HG03521 (cell line): ENCODE measurements around the gene NTHL1.

Source experiments
- ATAC-seq: cut with Tn5 transposase; IDR thresholded peaks from one replicate; pipeline ENCODE4 v1.9.1; 2021; ENCODE audit warnings: mild to moderate bottlenecking, moderate library complexity; ENCODE audit not compliant: unreplicated experiment

NTHL1 gene

DNA sequence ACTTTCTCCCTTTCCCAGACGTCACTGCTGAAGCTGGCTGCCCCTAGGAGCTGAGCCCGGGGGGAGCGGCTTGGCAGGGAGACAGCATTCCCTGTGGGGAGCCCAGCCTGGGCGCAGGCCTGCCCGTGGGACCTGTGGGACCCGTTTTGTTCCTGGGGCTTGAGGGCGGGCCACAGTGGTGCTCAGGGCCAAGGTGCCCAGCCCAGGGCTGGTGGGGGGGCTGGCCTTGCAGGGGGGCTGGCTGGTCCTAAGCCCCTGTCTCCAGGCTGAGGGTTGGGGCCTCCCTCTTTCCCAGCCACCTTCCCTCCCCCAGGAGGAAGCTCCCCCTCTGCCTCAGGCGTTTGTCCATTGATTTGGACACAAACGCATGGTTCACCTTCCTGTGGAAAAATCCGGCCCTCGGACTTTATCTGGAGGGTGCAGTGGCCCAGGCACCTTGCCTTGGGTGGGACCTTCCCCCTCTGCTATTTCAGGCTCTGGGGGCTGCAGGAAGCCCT lies 16.5 kb downstream of the NTHL1 start:
- no peak for ATAC-seq

DNA sequence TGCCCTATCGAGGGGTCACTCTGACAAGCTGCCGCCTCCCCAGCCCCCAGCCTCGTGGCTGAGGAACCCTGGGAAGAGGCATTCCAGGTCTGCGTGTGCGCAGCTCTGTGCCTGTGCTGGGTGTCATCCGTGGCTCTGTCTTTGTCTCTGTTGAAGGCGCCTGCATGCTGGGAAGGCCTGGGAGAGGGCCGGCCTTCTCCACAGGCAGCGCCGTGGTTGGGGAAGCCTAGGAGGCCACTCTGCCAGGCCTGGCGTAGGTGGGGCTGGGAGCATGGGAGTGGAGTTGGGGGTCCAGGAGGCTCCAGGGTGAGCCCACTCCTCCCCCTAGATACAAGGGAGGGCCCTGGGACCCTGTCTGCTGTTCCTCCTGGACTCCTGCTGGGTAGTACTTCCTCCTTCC lies 17.6 kb downstream of the NTHL1 start:
- ATAC-seq = no peak

DNA sequence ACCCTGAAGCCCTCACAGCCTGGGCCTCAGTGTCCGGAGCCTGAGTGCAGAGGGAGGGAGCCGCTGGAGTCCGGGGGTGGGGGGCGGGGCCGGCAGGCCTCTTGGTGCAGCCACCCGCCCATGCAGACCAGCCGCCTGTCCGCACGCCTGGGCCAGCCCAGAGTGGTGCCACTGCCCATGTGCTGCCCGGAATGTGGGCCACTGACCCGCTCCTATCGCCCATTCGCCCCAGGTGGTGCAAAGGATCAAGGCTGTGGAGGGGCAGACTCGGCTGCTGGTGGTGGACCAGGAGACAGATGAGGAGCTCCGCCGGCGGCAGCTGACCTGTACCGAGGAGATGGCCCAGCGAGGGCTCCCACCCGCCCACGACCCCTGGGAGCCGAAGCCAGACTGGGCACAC lies 18.3 kb downstream of the NTHL1 start:
- no peak for ATAC-seq

DNA sequence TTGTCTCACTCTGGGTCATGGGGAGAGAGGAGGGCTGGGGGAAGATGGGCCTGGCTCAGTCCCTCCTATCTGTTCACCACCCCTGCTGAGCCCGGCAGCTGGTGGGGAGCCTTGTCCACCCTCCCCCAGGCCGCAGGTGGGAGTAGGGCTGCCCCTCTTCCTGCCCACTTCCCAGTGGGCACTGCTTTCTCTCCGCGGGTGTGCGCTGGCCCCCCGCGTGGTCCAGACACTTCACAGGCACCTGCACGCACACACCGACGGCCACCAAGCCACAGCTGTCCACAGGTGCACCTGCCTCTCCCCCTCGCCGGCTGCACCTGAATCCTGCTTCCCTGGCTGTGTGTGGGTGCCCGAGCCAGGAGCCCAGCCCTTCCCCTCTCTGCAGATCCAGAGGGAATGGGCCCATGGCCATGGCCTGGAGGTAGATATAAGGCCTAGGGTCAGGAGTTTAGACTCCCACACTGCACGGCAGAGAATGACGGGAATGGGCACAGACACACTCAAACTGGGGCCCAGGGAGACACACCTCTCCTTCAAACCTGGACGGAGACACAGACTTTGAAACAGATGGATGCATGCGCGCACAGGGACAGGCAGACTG lies 18.9 kb downstream of the NTHL1 start:
- no peak for ATAC-seq

DNA sequence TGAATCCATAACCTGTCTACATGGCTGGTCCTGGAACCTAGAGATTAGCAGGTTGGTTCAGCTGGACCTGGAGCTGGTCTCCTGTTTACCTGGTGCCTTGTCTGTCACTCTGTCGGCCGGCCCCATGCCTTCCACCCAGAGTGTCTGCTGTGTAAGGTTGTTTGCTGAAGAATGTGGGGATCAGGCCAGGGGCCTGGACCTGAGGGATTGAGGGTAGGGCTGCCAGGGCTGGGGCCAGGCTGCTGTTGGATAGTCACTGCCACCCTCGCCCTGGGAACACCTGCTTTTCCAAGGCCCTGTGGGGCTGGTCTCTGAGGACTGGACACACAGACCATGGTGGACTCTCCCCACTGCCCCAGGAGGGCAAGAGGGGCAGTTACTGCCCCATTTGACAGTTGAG lies 19.5 kb downstream of the NTHL1 start:
- no peak for ATAC-seq

DNA sequence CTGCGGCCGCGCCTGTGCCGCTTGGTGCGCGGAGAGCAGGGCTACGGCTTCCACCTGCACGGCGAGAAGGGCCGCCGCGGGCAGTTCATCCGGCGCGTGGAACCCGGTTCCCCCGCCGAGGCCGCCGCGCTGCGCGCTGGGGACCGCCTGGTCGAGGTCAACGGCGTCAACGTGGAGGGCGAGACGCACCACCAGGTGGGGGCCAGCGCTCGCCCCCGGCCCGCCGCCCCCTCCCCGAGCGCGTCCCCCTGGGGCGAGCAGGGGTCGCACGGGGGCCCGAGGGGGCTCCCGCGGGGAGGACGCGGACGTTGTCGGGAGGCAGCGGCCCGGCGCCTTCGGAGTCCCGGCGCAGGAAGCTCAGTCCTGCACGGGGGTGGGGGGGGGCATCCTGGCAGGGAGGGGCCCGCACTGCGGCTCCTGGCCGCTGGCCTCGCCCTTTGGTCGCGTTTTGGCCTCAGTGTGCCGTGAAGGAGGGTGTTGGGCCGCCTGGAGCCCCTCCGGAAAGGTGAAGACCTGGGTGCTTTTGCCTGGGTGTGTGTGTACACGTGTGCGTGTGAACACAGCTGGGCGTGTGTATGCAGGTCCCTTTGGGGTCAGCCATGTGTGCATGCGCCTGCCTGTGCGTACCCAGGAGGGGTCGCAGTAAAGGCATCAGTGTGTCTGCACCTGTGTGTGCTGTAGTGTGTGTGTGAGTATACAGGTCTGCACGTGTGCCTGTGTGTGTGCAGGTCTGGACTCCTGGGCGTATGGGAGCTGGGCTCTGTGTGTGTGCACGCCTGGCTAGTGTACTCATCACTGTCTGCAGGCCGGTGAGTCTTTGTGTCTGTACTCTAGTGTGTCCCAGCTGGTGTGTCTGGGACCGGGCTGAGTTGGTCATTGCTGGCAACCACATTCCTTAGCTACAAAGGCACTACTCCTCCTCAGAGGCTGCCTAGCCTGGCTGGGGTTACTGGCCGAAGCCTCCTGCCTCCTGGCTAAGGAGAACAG lies 20.3 kb downstream of the NTHL1 start:
- ATAC-seq = no peak

DNA sequence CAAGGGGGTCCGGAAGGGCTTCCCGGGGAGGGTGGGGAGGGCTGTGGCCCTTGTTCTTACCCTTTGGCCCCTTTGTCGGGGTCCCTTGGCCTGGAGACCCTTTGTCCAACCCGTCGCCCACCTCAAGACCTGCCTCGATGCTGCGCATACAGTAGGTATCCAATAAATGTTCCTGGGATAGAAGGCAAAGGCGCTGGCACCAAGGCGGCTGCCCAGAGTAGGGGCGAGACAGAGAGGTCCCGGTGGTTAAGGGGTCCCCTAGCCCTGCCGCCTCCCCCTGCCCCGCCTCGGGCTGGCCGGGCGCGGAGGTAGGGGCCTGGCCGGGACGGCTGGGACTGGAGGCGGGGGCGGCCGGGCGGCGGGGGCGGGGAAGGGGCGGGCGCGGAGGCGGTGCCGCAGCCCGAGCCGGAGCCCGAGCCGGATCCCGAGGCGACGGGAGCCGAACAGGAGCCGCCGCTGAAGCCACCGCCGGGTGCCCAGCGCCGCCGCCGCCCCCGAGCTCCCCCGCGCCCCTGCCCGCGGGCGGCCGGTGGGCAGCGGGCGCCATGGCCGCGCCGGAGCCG lies 21.1 kb downstream of the NTHL1 start, which contains the start of gene NHERF2:
Gene NHERF2, plus strand, starts transcription at position 442 of the 563 bp plus-strand sequence. Its CDS starts 104 bp downstream, at position 546.
- ATAC-seq = no peak

DNA sequence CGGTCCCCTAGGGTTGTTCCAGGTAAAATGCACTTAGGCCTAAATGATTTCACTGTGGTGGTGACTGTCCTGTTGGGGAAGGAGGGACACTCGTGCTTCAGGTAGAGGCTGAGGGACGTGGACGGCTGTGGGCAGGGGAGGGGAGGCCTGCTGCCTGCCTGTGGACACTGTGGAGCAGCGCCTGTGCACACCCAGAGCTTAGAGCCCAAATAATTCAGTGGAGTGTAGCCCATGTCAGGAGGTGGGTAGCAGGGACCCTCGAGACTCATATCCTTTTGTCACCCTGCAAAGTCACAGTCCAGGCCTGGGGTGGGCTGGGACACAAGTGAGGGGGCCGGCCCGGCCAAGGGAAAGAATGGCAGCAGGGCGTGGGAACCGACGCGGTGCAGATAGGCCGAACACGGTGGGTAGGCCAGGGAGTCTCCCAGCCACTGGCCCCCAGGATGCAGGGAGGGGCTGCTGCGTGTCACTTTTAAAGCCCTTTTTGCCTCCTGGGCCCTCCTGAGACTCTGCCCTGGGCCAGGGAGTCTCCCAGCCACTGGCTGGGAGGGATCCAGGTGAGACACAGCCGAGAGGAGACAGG lies 21.7 kb downstream of the NTHL1 start:
- ATAC-seq = no peak

DNA sequence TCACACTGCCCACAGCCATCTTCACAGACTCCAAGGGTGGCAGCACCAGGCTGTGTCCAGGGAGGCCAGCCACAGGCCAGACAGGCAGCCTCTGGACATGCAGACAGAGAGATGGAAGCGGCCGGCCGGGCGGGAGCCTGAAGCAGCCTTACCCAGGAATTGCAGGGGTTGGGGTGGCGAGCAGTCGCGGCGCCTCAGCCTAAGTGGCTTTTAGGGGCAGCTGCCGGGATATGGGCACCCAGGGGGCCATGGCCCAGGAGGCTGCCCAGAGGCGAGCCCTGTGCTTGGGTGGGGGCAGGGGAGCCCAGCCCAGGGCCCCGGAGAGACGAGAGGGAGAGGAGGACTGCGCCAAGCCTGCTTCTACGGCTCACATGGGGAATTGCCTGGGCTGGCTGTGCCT lies 22.4 kb downstream of the NTHL1 start:
- no peak for ATAC-seq

DNA sequence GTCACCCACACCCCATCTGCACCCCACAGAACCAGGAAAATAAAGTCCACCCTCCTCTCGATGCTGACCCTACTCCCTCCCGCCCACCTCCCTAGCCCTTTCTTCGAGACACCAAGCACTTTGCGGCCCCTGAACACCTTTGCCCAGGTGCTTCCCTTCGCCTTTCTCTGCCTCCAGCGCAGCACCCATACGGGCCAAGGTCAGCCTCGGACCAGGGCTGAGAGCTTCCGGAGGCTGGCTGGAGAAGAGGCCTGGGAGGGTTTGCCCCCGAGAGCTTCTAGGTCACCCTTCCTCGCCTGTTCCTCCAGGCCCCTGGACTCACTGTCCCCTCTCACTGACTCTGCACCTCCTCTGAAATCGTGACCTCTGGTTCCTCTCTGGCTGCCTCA lies 23.6 kb downstream of the NTHL1 start:
- ATAC-seq = no peak

DNA sequence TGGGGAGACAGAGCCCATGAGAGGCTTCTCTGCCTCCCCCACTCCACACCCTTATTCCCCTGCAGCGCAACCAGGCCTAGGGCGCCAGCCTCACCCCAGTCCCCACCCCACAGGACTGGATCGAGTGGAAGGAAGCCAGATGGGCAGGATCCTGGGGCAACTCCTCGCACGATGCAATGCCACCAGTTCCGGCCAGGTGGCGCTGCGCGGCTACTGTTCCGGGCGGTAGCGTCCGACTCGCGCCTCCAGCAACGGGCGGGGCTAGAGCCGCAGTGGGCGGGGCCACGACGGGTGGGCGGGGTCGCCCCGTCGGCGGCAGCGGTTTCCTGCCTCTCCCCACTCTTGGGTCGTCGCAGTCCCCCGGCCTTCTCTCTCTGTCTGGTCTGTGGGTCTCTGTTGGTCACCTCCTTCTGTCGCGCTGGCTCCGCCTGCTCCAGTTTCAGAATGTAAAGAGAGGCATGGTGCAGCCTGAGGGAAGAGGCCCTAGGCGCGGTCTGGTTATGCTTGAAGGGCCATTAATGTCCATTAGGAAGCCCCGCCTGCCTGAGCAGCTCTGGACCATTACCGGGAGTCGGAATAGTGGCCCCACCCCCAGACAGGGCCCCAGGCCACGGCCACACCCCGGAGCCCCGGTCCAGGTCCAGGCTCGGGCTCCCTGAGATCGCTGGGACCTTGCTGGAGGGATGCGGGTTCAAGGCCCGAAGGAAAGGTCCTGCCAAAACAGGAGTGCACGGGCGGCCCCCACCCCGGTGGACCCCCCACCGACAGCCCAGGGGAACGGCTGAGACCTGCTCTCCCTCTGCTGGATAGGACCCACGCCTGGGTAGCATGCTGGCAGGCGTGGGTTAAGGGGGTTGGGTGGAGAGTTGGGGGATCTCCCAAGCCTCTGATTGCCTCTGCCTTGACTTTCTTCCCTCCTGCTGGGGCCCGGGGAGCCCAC lies 24.3 kb downstream of the NTHL1 start:
- peak; percentile 76 for ATAC-seq

DNA sequence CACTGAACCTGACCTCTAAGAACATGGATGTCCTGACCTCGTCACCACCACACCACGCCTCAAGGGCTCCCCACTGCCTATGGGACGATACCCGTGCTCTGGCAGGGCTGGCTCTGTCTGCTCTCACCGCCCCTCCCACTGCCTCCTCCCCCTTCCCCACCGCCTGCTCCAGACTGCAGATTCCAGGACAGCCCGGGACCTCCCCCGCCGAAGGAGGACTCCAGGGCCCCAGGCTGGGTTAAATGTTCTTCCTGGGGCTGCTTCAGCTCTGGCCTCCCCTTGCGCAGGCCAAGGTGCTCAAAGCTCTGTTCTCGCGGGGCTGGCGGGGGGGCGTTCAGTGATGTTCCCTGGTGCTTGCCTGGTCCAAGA lies 24.9 kb downstream of the NTHL1 start:
- no peak for ATAC-seq

DNA sequence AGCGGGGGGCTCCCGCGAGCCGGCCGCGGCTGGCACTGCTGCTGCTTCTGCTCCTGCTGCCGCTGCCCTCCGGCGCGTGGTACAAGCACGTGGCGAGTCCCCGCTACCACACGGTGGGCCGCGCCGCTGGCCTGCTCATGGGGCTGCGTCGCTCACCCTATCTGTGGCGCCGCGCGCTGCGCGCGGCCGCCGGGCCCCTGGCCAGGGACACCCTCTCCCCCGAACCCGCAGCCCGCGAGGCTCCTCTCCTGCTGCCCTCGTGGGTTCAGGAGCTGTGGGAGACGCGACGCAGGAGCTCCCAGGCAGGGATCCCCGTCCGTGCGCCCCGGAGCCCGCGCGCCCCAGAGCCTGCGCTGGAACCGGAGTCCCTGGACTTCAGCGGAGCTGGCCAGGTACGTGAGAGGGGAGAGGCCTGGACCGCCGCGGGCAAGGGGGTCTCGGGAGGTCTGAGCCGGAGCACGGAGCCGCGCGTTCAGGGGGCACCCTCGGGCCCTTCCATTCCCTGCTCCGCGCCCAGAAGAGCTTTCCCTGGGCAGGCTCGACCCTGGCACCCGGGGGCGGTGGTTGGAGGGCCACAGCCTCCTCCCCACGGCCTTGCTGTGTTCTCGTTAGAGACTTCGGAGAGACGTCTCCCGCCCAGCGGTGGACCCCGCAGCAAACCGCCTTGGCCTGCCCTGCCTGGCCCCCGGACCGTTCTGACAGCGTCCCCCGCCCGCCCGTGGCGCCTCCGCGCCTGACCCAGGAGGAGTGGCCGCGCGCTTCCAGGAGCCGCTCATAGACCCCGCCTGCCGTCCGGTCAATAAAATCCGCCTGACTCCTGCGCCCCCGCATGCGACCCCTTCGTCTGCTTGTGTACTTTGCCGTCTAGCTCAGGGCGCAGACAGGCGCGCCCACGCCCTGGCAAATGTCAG lies 27.5 kb downstream of the NTHL1 start:
- no peak for ATAC-seq

DNA sequence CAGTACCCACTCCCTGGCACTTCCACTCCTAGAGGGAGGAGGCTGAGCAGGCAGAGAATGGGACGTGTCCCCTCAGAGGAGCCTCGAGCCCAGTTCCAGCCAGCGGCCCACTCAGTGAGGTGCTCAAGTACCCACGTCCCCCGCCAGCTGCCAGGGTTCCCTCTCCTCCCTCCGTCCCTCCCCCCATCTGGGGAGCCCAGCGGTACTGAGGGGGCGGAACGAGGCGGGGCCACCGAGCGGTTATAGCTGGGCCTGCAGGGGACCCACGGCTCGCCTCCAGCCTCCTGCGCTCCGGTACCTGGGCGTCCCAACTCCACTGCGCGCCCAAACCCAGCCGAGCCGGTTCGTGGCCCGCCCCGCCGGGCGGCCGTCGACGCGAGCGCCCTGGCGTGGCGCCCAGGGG lies 28.1 kb downstream of the NTHL1 start, which contains the start of gene NPW:
Gene NPW, plus strand, starts transcription at position 268 of the 403 bp plus-strand sequence.
- ATAC-seq = no peak

DNA sequence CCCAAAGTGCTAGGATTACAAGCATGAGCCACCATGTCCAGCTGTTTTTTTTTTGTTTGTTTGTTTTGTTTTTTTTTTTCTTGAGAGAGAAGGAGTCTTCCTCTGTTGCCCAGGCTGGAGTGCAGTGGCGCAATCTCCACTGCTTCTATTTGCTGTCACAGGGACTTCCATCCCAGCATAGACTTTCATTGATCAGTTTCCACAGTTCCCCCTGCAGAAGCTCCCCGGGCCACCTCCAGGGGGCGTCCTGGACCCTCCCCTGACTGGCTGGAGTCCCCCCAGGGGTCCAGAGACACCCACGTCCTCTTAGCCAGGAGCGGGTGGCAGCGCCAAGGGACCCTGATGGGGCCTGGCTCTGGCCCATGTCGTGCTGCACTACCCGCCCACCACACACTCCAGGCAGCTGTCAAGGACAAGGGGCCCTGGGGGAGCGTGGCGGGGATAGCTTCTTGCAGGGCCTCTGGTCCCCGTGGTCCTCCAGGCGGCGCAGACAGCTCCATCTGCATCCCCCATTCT lies 31.2 kb downstream of the NTHL1 start:
- ATAC-seq = no peak

DNA sequence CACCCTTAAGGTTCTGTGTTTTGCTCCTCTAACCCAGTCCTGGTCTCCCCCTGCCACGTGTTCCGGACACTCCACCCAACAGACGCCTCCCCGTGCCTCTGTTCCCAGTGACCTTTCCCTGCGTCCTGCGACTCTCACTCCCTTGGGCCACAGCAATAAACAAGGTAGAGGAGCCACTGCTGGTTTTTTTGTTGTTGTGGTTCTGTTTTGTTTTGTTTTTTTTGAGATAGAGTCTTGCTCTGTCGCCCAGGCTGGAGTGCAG lies 31.8 kb downstream of the NTHL1 start:
- no peak for ATAC-seq

DNA sequence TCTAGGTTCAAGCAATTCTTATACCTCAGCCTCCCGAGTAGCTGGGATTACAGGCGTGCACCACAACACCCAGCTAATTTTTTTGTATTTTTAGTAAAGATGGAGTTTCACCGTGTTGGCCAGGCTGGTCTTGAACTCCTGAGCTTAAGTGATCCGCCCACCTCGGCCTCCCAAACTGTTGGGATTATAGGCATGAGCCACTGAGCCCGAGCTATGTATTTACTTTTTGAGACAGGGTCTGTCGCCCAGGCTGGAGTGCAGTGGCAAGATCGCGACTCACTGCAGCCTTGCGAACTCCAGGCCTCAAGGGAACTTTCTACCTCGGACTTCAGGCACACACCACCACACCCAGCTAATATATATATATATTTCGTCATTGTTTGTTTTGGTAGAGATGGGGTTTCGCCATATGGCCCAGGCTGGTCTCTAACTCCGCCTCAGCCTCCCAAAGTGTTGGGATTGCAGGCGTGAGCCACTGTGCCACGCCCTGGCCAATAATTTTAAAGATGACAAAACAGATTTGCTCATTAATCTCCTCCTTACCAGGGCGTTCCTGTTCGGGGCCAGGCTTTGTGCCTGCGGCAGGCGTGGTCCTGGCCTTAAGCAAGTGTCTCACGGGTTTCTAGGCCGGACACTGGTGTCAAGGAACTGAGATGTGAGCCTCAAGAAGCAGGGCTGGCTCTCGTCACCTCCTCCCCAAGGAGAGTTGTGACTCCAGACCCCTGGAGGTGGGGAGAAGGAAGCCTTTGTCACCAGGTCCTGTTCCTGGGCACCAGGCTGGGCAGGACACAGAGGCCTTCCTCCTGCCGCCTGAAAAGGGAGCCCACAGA lies 32.3 kb downstream of the NTHL1 start:
- ATAC-seq = no peak

DNA sequence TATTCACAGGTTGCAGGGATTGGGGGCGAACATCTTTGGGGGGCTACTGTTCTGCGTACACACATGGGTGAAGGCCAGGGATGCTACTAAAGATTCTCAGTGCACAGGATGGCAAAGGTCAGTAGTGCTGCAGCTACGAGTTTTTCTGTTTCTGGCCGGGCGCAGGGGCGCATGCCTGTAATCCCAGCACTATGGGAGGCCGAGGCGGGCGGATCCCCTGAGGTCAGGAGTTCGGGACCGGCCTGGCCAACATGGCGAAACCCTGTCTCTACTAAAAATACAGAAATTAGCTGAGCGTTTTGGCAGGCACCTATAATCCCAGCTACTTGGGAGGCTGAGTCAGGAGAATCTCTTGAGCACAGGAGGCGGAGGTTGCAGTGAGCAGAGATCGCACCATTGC lies 34.1 kb downstream of the NTHL1 start:
- ATAC-seq = no peak
